Left hindlimb (tissue), 1 donor: Measurements from ENCODE around the gene COPRS.
"Not testable (repeated sequence)": the region's sequence is repeated elsewhere in the genome, so short reads cannot be mapped to it uniquely, and the experiment has no call there.

Experiments
- DNase-seq: peaks from one replicate; pipeline ENCODE4 v3.0.0-alpha.2; 2018

Gene COPRS

GRCh38 chr17:31843070-31843745 lies 15.8 kb downstream of the COPRS start:
- DNase-seq: peak; percentile 84

GRCh38 chr17:31842195-31843069 lies 16.6 kb downstream of the COPRS start:
- peak; percentile 80 for DNase-seq

- DNase-seq: no peak
Measured at GRCh38 chr17:31841850-31842194, 17.2 kb downstream of the COPRS start.

GRCh38 chr17:31838636-31839225 lies 20.3 kb downstream of the COPRS start:
- no peak for DNase-seq

- no peak for DNase-seq
Measured at GRCh38 chr17:31835984-31836383, 23.1 kb downstream of the COPRS start.

- DNase-seq: no peak
Measured at GRCh38 chr17:31834448-31834847, 24.6 kb downstream of the COPRS start.

GRCh38 chr17:31832746-31833145 lies 26.3 kb downstream of the COPRS start:
- no peak for DNase-seq

GRCh38 chr17:31830971-31831858 lies 27.8 kb downstream of the COPRS start:
- DNase-seq: peak; percentile 47

GRCh38 chr17:31829649-31830048 lies 29.4 kb downstream of the COPRS start:
- no peak for DNase-seq

GRCh38 chr17:31828955-31829354 lies 30.1 kb downstream of the COPRS start:
- not testable (repeated sequence) for DNase-seq

GRCh38 chr17:31825961-31826691 lies 32.9 kb downstream of the COPRS start:
- DNase-seq: no peak

- no peak for DNase-seq
Measured at GRCh38 chr17:31824766-31825360, 34.2 kb downstream of the COPRS start.

- DNase-seq: no peak
Measured at GRCh38 chr17:31823014-31823413, 36.0 kb downstream of the COPRS start.

- DNase-seq: no peak
Measured at GRCh38 chr17:31820691-31821435, 38.2 kb downstream of the COPRS start.

GRCh38 chr17:31819578-31819977 lies 39.5 kb downstream of the COPRS start:
- no peak for DNase-seq

- DNase-seq: not testable (repeated sequence)
Measured at GRCh38 chr17:31818863-31819262, 40.2 kb downstream of the COPRS start.

- DNase-seq: no peak
Measured at GRCh38 chr17:31815212-31815730, 43.8 kb downstream of the COPRS start.

GRCh38 chr17:31811101-31811500 lies 47.9 kb downstream of the COPRS start:
- no peak for DNase-seq

- DNase-seq: not testable (repeated sequence)
Measured at GRCh38 chr17:31809876-31810275, 49.2 kb downstream of the COPRS start.

GRCh38 chr17:31808521-31809050 lies 50.5 kb downstream of the COPRS start:
- no peak for DNase-seq
